Measurements from ENCODE around the gene VPS54.

VPS54 gene

DNA sequence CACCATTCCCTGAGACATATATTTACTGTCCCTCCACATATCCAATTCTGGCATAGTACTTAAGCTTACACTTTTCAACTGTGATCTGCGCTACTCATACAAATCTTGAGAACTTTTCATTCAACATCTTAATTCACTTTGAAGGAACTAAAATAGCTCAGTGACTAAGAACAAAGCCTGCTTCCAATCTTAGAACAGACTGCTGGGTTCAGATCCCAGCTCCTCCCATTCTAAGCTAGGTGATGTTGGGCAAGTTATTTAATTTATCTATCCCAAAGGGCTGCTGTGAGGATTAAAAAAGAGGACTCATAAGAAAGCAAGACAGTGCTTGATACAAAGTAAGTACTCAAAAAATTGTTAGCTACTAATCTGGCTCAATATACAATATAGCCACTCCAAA, 119.6 kb downstream of the VPS54 start:
- DNase-seq, result no peak

DNA sequence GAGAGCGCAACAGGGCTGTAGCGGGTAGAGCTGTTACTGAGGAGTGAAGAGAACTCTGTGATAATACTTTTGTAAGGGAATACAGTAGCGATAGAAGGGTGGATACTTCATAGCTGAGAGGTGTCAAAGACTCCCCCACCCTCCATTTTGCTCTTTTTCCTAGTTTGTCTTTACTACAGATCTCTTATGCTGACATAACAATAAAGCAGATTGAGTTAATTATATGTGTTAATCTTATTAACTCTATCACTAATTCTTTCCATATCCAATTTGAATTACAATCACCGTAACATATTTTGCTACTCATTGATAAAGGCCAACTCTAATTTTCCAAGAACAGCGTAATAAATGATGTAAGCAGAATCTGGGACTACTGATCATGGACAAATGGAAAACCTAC, 120.4 kb downstream of the VPS54 start:
- DNase-seq, result no peak

DNA sequence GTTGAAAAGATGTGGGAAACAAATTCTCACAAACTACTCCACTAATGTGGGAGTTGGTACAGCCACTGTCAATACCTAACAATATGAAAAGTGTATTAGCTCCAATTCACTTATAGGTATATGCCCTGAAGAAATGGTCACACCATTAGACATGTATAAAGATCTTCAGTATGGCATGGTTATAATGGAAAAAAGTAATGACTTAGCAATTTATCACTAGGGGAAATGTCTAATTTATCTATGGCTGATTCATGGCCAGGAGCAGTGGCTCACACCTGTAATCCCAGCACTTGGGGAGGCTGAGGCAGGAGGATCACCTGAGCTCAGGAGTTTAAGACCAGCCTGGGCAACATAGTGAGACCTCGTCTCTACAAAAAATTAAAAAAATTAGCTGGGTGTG, 125.1 kb downstream of the VPS54 start:
- DNase-seq, result no peak

DNA sequence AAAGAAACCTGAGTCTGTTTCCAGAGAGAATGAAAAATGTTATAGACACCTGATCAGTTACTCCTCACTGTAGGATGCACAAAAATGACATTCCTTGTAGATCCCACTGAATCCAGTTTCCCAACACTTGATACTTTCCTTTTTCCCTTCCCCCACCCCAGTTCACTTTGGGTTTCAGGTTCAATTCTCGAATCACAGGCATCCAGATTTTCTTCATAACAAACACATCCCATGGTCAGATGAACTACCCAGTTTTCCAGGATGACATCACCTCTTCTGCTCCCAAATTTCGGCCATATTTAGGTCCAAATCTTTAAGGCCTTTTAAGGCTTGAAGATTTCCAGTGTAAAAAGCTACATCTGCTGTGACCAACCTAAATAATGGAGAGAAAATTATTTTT, 126.1 kb downstream of the VPS54 start:
- DNase-seq, result no peak

DNA sequence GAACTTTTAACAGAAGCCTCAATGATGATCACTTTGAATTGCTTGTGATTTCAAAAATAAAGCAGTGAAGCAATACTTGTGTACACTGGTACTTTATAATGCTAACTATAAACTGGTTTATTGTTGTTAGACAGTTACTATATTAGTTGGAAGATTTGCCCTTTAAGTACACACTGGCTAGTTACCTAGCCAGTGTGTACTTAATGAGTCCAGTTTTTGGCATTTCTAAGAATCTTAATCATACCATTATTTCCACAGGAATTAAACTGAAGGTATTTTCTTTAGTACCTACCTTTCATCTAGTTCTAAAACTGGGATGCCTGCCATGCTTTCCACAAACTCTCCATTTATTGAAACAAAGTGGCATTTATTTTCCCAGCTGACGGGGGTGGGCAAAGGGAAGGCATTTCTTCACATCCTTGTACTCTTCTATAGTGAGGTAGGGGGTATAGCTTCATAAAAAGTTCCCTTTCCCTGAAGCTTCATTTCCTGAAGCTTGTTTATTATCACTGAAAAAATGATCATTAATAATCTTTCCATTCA, 127.7 kb downstream of the VPS54 start:
- DNase-seq, result no peak

DNA sequence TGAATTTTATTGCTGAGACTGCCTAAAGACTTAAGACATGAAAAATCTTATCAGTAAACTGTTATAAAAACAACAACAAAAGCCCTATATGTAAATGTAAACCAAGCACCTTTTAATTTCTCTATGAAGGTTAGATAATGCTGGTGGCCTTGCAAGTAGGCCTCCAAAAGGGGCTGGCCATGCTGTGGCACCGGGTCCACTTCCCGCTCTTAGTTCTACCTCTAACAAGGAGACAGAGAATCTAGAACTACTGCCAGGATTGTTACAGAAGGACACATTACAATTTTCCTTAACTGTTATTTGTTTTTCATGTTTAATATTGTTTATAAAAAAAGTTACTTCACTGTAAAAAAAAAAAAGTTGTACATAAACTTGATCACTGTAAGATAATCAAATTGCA, 128.6 kb downstream of the VPS54 start:
- no peak for DNase-seq

DNA sequence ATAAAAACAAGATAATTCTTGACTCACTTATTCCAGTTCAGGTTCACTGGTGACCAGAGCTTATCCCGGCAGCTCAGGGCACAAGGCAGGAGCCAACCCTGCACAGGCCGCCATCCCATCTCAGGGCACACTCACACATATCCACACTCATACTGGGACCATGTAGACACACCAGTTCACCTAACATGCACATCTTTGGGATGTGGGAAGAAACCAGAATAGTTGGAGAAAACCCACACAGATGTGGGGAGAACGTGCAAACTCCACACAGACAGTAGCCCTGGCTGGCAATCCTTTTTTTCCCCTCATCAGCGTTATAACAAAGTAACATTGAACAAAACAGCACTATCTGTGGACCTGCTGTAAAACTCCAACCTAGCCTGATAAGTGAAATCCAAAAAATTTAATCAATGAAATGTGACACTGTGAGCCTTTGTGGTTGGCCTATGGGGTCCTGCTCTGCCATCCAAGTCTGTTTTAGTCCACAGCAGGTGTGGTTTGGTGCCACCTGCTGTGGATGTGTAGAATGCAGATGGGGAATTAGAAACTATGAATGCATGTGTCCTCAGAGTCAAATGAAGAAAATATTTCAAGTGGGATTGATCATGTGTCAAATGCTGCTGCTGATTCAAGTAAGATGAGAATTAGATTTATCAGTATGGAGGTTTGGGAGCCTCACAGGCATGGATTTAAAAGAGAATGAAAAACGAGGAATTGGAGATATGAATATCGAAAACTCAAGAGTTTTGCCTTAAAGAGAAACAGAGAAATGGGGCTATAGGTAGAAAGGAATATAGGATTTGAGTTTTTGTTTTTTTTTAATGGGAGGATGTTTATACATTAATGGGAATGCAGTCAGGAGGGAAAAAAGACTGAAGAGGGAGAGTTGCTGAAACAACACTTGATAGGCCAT, 130.5 kb downstream of the VPS54 start:
- DNase-seq, result peak; percentile 50 to 79 (median 63)

DNA sequence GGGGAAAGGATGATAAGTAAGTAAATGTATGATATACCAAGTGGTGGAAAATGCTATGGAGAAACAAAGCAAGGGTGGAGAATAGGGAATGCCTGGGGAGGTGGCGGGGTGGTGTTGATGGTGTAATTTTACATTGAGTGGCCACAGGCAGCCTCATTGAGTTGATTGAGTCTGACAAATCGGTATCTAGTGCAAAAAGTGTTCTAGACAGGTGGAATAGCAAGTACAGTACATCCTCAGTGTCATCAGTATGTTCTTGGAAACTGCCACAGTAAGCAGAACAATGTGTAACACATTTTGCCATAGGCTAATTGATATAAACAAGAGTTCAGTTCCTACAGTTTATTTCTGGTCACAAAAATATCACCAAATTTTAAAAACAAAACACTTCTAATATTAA, 131.2 kb downstream of the VPS54 start:
- no peak for DNase-seq

DNA sequence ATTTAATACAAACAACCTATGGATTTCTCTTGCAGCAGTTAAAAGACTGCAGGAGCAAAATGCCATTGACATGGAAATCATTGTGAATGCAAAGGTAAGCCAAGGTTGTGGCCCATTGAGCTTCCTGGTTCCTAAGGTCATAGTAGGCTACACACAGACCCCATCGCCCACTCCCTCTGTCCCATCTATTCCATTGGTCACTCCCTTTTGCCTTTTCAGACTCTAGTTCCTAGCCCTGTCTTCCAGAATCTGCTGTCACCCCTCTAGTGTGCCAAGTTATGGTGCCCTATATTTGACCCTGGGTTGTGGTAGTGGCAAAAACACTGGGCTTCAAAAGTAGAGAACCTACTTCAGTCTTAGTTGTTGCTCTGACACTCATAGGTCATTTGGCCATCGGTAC, 132.8 kb downstream of the VPS54 start:
- no peak for DNase-seq

DNA sequence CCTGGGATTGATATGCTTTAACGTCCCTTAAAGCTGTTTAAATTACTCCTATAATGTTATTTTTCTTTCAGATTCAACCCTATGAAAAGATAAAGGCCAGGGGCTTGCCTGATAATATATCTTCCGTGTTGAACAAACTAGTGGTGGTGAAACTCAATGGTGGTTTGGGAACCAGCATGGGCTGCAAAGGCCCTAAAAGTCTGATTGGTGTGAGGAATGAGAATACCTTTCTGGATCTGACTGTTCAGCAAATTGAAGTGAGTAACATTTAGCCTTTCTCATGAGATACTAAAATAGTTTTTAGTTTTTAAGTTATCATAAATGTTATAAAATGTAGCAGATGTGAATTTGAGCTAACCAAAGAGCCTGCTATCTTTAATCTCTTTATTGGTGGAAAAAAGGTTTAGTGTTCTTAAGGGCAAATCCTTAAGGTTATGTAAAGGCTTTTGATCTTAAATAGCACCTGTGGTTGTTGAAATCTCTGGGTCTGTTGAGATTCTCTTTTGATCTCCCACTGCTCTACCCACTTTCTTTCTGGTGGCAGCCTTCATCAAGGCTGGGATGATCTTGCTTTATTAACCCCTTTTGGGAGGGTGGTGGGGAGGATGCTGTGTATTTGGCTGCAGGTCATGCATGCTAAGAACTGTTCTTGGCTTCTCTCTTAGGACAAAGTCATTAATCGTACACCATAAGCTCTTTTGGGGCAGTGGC, 136.7 kb downstream of the VPS54 start:
- DNase-seq, result no peak

DNA sequence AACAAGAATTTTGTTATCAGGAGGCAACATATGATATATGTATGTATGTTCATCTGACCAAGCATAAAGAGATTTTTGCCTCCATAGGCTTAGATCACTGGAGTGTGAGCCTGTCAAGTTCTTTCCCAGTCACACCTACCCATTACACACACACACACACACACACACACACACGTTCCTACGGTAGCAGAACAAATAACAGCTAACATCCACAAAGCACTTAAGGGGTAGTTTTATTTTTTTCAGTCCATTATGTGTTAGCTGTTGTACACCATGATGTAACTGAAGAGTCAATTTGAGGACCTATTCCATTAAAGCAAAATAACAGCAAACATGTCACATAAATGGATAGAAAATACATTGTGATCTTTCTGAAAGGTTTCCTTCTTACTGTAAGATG, 138.0 kb downstream of the VPS54 start:
- DNase-seq, result peak; percentile 21 to 81 (median 65)

DNA sequence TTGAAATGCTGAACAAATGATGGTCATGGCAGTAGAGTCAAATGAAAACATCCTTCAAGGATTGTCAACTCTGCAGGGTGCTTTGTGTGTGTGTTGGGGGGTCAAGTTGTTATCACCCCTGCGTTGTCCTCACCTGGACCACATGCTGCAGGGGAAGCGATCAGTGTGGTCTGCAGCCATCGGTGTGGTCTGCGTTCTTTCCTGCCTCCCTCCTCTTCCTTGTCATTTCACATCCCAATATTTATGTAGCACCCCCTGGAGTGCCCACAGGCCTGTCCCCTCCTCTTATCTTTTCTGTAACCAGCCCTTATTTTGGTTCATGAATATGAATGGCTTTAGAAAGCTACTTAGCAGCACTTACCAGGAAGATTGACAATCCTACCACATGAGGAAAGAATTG, 138.6 kb downstream of the VPS54 start:
- peak; percentile 5 to 34 (median 31) for DNase-seq

DNA sequence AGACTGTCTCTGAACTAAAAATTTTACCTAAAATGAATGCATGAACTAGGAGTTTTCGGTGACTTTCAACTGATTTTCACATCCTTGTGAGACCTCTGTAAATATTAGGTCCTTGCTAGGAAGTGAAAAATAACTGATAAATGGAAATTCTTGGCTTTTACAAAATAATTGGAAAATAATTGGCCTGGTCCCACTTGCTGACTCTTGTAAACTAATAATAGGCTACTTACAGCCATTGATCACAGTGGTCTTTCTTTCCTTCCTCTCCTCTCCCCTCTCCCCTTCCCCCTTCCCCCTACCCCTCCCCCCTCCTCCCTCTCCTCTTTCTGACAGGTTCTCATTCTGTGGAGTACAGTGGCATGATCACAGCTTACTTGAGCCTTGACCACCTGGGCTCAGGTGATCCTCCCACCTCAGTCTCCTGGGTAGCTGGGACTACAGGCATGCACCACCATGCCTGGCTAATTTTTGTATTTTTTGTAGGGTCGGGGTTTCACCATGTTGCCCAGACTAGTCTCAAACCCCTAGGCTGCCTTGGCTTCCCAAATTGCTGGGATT, 139.3 kb downstream of the VPS54 start:
- no peak for DNase-seq

DNA sequence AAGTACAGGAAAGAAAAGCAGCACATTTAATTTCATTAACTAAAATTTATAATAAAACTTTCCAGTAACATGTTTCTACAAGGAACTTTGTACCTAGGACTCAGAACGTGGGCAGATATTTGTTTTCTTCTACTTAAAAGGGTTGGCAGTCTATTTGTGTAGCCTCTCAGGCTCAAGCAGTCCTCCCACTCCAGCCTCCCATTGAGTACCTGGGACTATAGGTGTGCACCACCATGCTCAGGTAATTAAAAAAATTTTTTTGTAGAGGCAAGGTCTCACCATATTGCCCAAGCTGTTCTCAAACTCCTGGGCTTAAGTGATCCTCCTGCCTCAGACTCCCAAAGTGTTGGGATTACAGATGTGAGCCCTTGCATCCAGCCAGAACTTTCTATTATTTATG, 140.7 kb downstream of the VPS54 start:
- no peak for DNase-seq

DNA sequence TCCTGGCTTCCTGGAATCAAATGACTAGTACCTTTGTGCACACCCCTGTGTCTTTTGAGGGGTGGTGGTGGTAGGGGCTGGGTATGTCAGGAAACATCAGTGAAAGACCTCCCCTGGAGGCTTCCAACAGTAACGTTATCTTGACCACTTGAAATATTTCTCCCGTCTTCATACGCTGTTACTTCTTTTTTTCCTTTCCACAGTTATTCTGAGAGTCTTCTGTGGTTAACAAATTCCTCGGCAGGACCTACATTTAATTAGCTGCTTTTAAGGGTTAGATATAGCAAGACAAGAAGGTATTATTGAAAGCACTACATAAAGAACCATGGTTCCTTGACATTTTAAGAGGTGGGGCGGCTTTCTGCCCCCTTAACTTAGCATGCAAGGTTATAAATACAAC, 142.9 kb downstream of the VPS54 start:
- DNase-seq, result peak in 1 of 3 experiments; percentile 48

DNA sequence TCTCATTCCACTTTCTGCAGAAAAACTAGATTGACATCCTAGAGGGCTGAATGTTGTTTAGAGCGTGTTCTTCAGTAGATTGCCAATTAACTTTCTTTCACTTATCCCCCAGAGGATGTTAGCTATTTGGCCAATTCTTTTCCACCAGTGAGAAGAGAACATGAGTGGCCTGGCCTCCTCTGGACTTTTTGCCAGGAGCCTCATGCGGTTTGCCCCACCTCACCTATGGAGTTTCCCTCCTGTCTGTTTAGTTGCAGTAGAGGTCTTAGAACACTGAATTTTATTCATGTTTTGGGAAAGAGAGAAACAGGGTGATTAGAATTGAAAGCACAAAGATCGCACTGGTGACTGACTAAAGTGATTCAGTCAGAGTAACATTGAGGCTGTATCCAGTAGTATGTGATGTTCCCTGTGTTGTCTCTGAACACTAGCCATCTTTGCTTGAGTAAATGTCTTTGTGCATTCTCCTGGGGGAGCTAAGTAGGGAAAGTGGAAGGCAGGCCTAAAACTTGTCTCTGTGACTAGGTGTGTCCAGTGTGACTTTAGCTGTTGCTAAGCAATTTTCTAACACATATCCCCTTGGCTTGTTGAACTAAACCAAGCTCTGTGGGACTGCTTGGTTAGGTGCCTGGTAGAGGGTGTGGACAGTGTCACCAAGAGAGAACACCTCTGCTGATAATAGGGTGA, 143.5 kb downstream of the VPS54 start:
- no peak for DNase-seq

DNA sequence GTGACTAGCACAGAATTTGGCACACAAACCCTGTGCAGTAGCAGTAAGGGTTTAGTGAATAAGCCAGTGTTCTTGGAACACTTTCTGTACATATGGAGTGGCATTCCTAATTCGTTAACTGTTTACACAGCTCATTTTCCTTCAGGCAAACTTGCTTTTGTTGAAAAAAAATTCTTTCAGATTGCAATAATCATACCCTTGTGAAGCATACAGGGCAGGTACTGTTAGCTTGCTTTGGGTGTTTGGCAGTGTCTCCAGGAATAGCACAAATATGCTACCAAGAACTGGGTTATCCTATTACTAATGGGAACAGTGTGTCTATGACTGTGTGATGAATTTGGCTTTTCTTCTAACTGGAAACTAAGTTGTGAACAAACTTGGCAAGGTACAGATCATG, 144.1 kb downstream of the VPS54 start:
- no peak for DNase-seq

DNA sequence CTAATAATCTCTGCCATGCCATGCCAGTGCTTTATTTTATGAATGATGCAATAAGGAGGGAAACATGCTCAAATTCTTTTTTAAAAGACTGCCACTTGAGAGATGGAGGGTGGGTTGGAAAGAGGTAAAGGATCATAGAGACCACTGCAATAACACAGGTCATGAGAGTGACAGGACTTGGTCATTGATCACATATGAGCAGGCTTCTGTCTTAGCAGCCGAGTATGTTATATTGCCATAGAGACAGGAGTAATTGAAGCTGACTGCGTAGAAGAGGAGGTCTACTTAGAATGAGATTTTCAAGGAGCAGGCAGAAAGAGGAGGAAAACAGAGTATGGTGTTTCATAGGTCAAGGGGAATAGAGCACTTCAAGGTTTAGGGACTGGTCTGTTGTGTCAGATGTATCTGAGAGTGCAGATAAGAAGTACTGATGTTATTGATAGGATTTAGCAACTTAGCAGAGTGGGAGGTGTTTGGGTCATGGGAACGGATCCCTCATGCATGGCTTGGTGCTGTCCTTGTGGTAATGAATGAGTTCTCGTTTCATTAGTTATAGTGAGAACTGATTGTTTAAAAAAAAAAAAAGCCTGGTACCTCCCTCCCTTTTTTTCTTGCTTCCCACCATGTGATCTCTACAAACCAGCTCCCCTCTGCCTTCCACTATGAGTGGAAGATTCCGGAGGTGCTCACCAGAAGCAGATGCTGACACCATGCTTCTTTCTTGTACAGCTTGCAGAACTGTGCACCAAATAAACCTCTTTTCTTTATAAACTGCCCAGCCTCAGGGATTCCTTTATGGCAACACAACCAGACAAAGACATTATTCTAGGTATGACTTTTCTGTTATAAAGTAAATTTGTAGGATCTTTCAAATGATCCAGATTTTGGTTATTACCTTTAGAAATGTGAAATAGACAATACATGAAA, 144.8 kb downstream of the VPS54 start:
- no peak for DNase-seq

DNA sequence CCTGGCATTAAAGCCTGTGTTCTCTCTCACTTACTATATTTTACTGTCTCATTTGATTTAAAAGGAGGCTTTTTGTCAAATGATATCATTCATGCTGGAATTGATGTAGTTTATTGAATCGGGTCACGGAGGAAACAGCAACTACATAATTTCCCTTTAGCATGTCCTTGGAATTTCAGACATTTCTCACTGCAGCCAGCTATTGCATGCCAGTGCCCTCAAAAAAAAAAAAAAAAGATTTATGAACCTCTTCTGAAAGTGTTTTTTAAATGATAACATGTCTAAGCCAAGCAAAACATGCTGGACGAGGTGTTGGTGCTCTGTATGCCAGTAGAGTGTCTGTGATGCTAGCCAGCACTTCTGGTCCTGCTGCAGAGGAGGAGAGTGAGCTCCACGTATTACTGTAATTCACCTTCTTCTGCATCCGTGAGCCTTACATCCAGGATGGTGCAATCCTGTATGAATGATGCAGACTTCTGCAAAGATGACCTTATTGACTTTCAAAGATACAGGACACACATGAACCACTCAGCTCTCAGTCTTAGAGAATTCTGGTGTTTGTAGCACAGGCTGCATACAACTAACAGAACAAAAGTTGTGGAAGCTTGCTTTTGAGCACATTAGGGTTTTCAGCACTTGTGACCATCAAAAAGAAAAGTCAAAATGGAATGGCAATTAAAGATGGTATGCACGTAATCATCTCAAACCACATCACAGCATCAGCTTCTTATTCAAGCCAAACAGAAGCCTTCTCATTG, 146.5 kb downstream of the VPS54 start:
- DNase-seq, result no peak

DNA sequence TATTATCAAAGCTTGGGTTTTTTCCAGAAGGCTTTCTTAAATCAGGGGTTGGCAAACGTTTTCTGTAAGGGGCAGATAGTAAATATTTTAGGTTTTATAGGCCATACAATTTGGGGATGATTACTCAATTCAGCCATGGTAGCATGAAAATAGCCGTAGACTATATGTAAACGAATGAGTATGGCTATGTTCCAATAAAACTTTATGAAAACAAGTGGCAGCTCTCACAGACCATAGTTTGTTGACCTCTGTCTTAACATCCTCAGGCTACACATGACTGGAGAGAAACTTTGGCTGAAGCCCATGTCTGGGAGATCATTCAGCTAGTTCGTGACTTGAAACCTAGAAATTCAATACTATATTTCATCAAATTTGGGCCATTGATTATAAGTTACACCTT, 147.4 kb downstream of the VPS54 start:
- DNase-seq, result no peak

DNA sequence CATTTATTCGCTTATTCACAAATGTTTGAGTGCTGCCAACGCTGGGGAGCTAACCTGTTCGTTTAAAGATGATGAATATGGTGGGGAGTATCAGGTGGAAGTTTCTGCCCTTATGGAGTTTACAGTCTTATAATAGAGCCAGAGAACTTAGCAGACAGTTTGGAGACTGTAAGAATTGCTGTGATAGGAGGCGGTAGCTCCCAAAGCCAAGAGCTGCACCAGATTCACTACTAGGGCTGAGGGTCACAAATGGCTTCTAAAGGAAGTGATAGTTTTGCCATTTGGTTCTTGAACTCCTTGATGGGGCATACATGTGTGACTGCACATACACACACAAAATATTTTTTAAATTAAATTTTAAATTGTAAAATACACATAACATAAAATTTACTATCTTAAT, 148.5 kb downstream of the VPS54 start:
- DNase-seq, result no peak

Data from NCI-H1417 (cell line).